Loucy (cell line): ENCODE results near the gene SPSB4.

Source experiments
- H2AFZ ChIP-seq: fragments of 200-600 bp; sonication (generic); 2 replicates; pipeline ENCODE4 v1.6.0; 2016; ENCODE audit warnings: antibody characterized with exemption, mild to moderate bottlenecking, low read length, moderate library complexity
- H3F3A ChIP-seq: fragments of 200-600 bp; 2 replicates; pipeline ENCODE4 v1.6.0; 2016; ENCODE audit warnings: antibody characterized with exemption, low read depth, mild to moderate bottlenecking
- H3K27me3 ChIP-seq: fragments of 200-600 bp; sonication (generic); 2 replicates; pipeline ENCODE4 v1.6.1; 2014; ENCODE audit warnings: low read length, mild to moderate bottlenecking; ENCODE audit not compliant: insufficient read depth, poor library complexity, severe bottlenecking
- H3K36me3 ChIP-seq: fragments of 200-600 bp; sonication (generic); 2 replicates; pipeline ENCODE4 v1.6.1; 2016; ENCODE audit warnings: low read length; ENCODE audit not compliant: insufficient read depth
- H3K4me1 ChIP-seq: fragments of 200-600 bp; sonication (generic); 2 replicates; pipeline ENCODE4 v1.5.1; 2014; ENCODE audit warnings: low read length, mild to moderate bottlenecking; ENCODE audit not compliant: insufficient read depth, poor library complexity, severe bottlenecking
- H3K4me2 ChIP-seq: fragments of 200-600 bp; sonication (generic); 2 replicates; pipeline ENCODE4 v1.6.0; 2014; ENCODE audit warnings: antibody characterized with exemption, low read length, low read depth, mild to moderate bottlenecking; ENCODE audit not compliant: poor library complexity, severe bottlenecking
- H3K4me3 ChIP-seq: fragments of 200-600 bp; sonication (generic); 2 replicates; pipeline ENCODE4 v1.5.1; 2014; ENCODE audit warnings: low read length, mild to moderate bottlenecking, mixed read lengths; ENCODE audit not compliant: poor library complexity, severe bottlenecking
- H3K79me2 ChIP-seq: fragments of 200-600 bp; sonication (generic); 2 replicates; pipeline ENCODE4 v1.6.1; 2014; ENCODE audit warnings: low read length; ENCODE audit not compliant: insufficient read depth
- H3K9ac ChIP-seq: fragments of 200-600 bp; sonication (generic); 2 replicates; pipeline ENCODE4 v1.6.0; 2014; ENCODE audit warnings: mild to moderate bottlenecking, low read depth, low read length, moderate library complexity; ENCODE audit not compliant: poor library complexity, severe bottlenecking
- H3K9me2 ChIP-seq: fragments of 200-600 bp; sonication (generic); replicated peaks from 2 replicates; pipeline ENCODE4 v1.6.1; 2016; ENCODE audit warnings: low read depth, low read length, mixed read lengths
- H3K9me3 ChIP-seq: fragments of 200-600 bp; sonication (generic); 2 replicates; pipeline ENCODE4 v1.6.1; 2014; ENCODE audit warnings: mild to moderate bottlenecking, antibody characterized with exemption, low read length, low read depth; ENCODE audit not compliant: insufficient read depth
- H4K20me1 ChIP-seq: fragments of 200-600 bp; sonication (generic); 2 replicates; pipeline ENCODE4 v1.6.0; 2014; ENCODE audit warnings: antibody characterized with exemption, low read length, mild to moderate bottlenecking; ENCODE audit not compliant: insufficient read depth, poor library complexity, severe bottlenecking
- EZH2phosphoT487 ChIP-seq: fragments of 200-600 bp; IDR thresholded peaks from 2 replicates; pipeline ENCODE4 v1.6.1; 2018; ENCODE audit warnings: antibody characterized with exemption, mild to moderate bottlenecking, moderate library complexity, borderline replicate concordance
- TF ChIP-seq, protein P1 (sequence below): fragments of 200-600 bp; sonication (generic); conservative IDR thresholded peaks from 2 replicates; pipeline ENCODE4 v1.5.1; 2014; ENCODE audit warnings: mild to moderate bottlenecking, antibody characterized with exemption, low read length

Gene SPSB4

DNA sequence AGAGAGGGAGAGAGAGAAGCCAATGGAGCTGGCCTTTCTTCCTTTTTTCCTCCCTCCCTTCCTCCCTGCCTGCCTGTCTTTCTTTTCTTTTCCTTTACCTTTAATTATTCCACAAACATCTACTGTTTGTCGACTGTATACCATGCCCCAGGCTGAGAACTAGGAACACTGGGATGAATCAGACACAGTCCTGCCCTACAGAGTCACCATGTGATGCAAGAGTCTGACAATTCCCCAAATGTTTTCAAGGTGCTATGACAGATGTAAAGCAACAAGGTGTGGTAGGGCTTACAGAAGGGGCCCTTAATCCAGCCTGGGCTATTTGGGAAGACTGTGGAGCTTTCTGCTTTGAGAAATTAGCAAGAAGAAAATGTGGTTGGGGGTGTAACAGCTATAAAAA is 4.0 kb upstream of the SPSB4 start:
- Histone ChIP-seq H3K9me3 (no peaks in the 10 kb centered on the region), H3K4me1 (peaks cover 10% of the 10 kb centered on the region), H4K20me1 (no peaks in the 10 kb centered on the region), H3K36me3 (no peaks in the 10 kb centered on the region), H3K4me2 (no peak overlapping the region), H3K27me3 (peaks cover 6% of the 10 kb centered on the region), H3F3A (no peaks in the 10 kb centered on the region), H3K9me2 (no peaks in the 10 kb centered on the region), H2AFZ (no peak overlapping the region), H3K9ac (no peak overlapping the region), H3K4me3 (no peak overlapping the region), H3K79me2 (peaks cover 1% of the 10 kb centered on the region; the same call in 1 of the 2 replicates)
- TF ChIP-seq EZH2phosphoT487 = no peak
- TF ChIP-seq, protein P1, sequence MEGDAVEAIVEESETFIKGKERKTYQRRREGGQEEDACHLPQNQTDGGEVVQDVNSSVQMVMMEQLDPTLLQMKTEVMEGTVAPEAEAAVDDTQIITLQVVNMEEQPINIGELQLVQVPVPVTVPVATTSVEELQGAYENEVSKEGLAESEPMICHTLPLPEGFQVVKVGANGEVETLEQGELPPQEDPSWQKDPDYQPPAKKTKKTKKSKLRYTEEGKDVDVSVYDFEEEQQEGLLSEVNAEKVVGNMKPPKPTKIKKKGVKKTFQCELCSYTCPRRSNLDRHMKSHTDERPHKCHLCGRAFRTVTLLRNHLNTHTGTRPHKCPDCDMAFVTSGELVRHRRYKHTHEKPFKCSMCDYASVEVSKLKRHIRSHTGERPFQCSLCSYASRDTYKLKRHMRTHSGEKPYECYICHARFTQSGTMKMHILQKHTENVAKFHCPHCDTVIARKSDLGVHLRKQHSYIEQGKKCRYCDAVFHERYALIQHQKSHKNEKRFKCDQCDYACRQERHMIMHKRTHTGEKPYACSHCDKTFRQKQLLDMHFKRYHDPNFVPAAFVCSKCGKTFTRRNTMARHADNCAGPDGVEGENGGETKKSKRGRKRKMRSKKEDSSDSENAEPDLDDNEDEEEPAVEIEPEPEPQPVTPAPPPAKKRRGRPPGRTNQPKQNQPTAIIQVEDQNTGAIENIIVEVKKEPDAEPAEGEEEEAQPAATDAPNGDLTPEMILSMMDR = no peak

DNA sequence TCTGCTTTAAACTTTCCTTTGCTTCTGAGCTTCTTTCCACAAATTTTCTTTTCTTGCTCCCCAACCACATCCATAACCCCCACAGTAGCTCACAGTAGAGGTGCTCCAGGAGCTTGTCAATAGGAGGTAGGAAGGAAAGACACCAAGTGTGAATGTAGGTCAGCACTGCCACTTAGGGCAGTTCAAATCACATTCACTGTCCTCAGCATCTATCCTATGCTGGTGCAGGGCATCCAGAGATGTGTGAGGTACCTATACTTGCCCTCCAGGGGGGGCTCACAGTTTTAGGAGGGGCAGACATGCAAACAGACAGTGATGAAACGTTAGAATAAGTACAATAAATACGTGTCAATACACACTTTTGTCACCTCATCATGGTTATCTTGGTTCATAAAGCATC is 1.5 kb upstream of the SPSB4 start:
- Histone ChIP-seq H2AFZ (no peak overlapping the region), H3K4me1 (peaks cover 22% of the 10 kb centered on the region), H3K4me3 (no peak overlapping the region), H3K27me3 (peaks cover 14% of the 10 kb centered on the region), H3K79me2 (peaks cover 17% of the 10 kb centered on the region), H4K20me1 (no peaks in the 10 kb centered on the region), H3K9ac (no peak overlapping the region), H3K9me2 (no peaks in the 10 kb centered on the region), H3F3A (no peaks in the 10 kb centered on the region), H3K4me2 (peak overlapping the region; percentile 96), H3K9me3 (no peaks in the 10 kb centered on the region), H3K36me3 (no peaks in the 10 kb centered on the region)
- no peak for TF ChIP-seq EZH2phosphoT487
- TF ChIP-seq, protein P1 = peak; percentile 77

DNA sequence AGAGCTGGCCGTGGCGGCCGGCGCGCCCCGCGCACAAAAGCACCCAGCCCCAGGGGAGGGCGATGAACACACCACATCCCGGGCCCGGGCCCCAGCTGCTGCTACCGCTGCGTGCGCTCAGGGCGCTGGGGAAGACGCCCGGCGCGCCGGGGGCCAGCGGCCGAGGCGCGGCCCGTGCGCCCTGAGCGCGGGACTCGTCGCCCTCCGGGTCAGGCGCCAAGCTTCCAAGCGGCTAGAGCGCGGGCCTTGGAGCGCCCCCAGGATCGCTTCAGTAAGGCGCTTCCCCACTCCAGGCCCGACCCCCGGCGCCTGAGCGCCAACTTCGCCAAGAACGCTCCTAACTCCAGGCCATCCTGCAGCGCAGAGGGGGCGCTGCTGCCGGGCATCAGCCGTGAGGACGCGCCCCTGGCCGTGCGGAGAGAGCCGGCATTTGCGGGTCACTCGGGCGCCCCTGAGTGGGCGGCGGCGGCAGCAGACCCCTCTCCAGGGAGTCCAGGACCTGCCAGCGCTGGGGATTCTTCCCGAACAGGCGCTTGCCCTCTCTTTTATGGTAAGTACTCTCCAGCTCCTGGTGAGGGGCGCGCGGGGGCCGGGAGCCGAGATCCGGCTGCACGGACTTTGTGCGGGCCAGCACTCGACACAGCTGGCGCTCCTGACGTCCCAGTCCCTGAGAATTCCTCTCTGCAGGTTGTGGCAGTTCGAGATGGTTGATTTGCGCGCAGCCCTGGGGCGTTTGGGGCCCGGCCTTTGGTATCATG is 475 bp downstream of the SPSB4 start:
- peak overlapping the region; percentile 96 for H3K4me2 ChIP-seq
- no peaks in the 10 kb centered on the region for H3F3A ChIP-seq
- peak overlapping the region; percentile 100 for H2AFZ ChIP-seq
- TF ChIP-seq EZH2phosphoT487 = no peak
- TF ChIP-seq, protein P1 = peak; percentile 28
- no peaks in the 10 kb centered on the region for H3K9me2 ChIP-seq
- peaks cover 14% of the 10 kb centered on the region for H3K27me3 ChIP-seq
- H3K79me2 ChIP-seq = peaks cover 17% of the 10 kb centered on the region
- no peaks in the 10 kb centered on the region for H3K9me3 ChIP-seq
- no peaks in the 10 kb centered on the region for H4K20me1 ChIP-seq
- peak overlapping the region; percentile 93 for H3K4me3 ChIP-seq
- H3K9ac ChIP-seq = peak overlapping the region; percentile 76
- peaks cover 22% of the 10 kb centered on the region for H3K4me1 ChIP-seq
- no peaks in the 10 kb centered on the region for H3K36me3 ChIP-seq
